DOHH2 (cell line): Measurements from ENCODE around the gene CPNE8.

ENCODE experiments used
- CTCF ChIP-seq: fragments of 200-600 bp; sonication (generic); IDR thresholded peaks from one replicate; pipeline ENCODE4 v1.5.1; 2014; ENCODE audit warnings: antibody characterized with exemption, mild to moderate bottlenecking, low read depth, low read length; ENCODE audit not compliant: poor library complexity, severe bottlenecking
- EZH2phosphoT487 ChIP-seq: fragments of 200-600 bp; sonication (generic); IDR thresholded peaks from 2 replicates; pipeline ENCODE4 v1.6.1; 2017; ENCODE audit warnings: borderline replicate concordance, mild to moderate bottlenecking, antibody characterized with exemption, low read length, moderate library complexity, mixed read lengths

DNA sequence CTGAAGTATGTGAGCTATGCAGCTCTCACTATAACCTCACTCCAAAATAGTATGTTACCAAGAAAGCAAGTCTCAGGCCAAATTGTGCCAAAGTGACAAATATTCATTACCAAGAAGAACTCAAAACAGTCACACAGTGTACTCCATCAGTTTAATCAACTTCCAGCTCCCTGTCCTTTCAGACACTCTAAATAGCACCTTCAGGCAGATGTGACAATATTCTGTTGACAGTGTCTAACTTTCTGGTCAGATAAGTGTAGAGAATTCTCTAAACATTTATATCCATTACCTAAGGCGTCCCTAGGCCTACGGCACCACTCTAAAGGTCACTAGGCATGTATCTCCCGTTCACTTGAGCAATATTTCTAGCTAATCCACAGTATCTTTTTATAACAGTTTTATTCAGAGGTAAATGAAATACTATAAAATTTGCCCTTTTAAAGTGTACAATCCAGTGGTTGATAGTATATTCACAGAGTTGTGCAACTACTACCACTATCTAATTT lies 21.7 kb downstream of the CPNE8 start:
- TF ChIP-seq CTCF (no peak), EZH2phosphoT487 (no peak)
